K562 (cell line): ENCODE results near the gene PPP1CA. TPM values are rescaled to one million over a fixed set of nuclear protein-coding genes. Genes with fewer than 3 reads are reported as not detected.

ENCODE experiments used
- CREB1 ChIP-seq, 2 experiments: sonication (generic) in 1 of 2; formaldehyde crosslinking in 1 of 2; IDR thresholded peaks; 2 replicates each; pipeline versions ENCODE4 v1.6.1 to v1.8.0; 2012 to 2022; ENCODE audit warnings: inconsistent platforms in 1 of 2, mild to moderate bottlenecking in 1 of 2, missing genetic modification reagents in 1 of 2, moderate library complexity in 1 of 2
- EP300 ChIP-seq: IDR thresholded peaks from 2 replicates; pipeline ENCODE4 v1.6.1; 2012; ENCODE audit warnings: low read length, improper control_type of control experiment
- EWSR1 ChIP-seq: fragments of 450-650 bp; IDR thresholded peaks from 2 replicates; pipeline ENCODE4 v1.6.1; 2018; ENCODE audit warnings: borderline replicate concordance, mild to moderate bottlenecking, low read depth, moderate library complexity; ENCODE audit not compliant: partially characterized antibody
- GABPB1 ChIP-seq: sonication (generic); formaldehyde crosslinking; IDR thresholded peaks from 2 replicates; pipeline ENCODE4 v1.8.0; 2022; ENCODE audit warnings: mild to moderate bottlenecking, missing genetic modification reagents
- HMG20B ChIP-seq: fragments of 250-450 bp; sonication (Bioruptor Pico); IDR thresholded peaks from 2 replicates; pipeline ENCODE4 v1.5.0; 2021; ENCODE audit warnings: mild to moderate bottlenecking
- IRF9 ChIP-seq: fragments of 450-650 bp; IDR thresholded peaks from 2 replicates; pipeline ENCODE4 v1.6.1; 2016; ENCODE audit warnings: missing biosample characterization, missing genetic modification characterization
- KAT2B ChIP-seq: IDR thresholded peaks from one replicate; pipeline ENCODE4 v1.6.1; 2012; ENCODE audit warnings: low read depth, mild to moderate bottlenecking, control low read depth, inconsistent platforms, low read length, moderate library complexity
- MAFG ChIP-seq: fragments of 450-650 bp; conservative IDR thresholded peaks from 2 replicates; pipeline ENCODE4 v1.6.1; 2016; ENCODE audit warnings: missing genetic modification characterization, missing compliant biosample characterization
- MAX ChIP-seq: sonication (generic); formaldehyde crosslinking; IDR thresholded peaks from 2 replicates; pipeline ENCODE4 v1.9.0; 2022; ENCODE audit warnings: mild to moderate bottlenecking, missing genetic modification reagents
- MED1 ChIP-seq: sonication (generic); formaldehyde crosslinking; IDR thresholded peaks from 2 replicates; pipeline ENCODE4 v1.8.1; 2023; ENCODE audit warnings: missing genetic modification reagents, borderline replicate concordance
- MEF2A ChIP-seq: IDR thresholded peaks from 2 replicates; pipeline ENCODE4 v1.6.1; 2011; ENCODE audit warnings: low read depth, mild to moderate bottlenecking, low read length, moderate library complexity; ENCODE audit not compliant: control insufficient read depth
- NCOA1 ChIP-seq: fragments of 450-650 bp; IDR thresholded peaks from 2 replicates; pipeline ENCODE4 v1.6.1; 2016; ENCODE audit warnings: low read depth
- PBX2 ChIP-seq, 2 experiments: IDR thresholded peaks in 1 of 2; conservative IDR thresholded peaks in 1 of 2; 2 replicates each; pipeline ENCODE4 v1.6.1; 2016; ENCODE audit warnings: low read depth in 2 of 2, mild to moderate bottlenecking in 1 of 2, missing compliant biosample characterization in 1 of 2, missing genetic modification characterization in 1 of 2, moderate library complexity in 1 of 2
- RCOR1 ChIP-seq, 2 experiments: IDR thresholded peaks; 2 replicates each; pipeline ENCODE4 v1.6.1; 2012; ENCODE audit warnings: low read depth in 2 of 2, low read length in 2 of 2, borderline replicate concordance in 1 of 2, improper control_type of control experiment in 1 of 2
- SMAD1 ChIP-seq: fragments of 150-350 bp; IDR thresholded peaks from 2 replicates; pipeline ENCODE4 v1.6.1; 2014; ENCODE audit warnings: low read length, low read depth; ENCODE audit not compliant: partially characterized antibody
- SMC3 ChIP-seq: conservative IDR thresholded peaks from 2 replicates; pipeline ENCODE4 v1.6.1; 2011; ENCODE audit warnings: low read depth, low read length, improper control_type of control experiment; ENCODE audit not compliant: insufficient read depth
- ZNF12 ChIP-seq: sonication (generic); formaldehyde crosslinking; IDR thresholded peaks from 2 replicates; pipeline ENCODE4 v1.4.0; 2020; ENCODE audit warnings: mild to moderate bottlenecking, missing genetic modification reagents
- ZNF124 ChIP-seq: sonication (generic); formaldehyde crosslinking; IDR thresholded peaks from 2 replicates; pipeline ENCODE4 v1.8.1; 2022; ENCODE audit warnings: missing genetic modification reagents
- ZNF232 ChIP-seq: sonication (generic); formaldehyde crosslinking; IDR thresholded peaks from 2 replicates; pipeline ENCODE4 v1.8.0; 2022; ENCODE audit warnings: mild to moderate bottlenecking, missing genetic modification reagents
- ZNF277 ChIP-seq: fragments of 250-450 bp; sonication (Bioruptor Pico); IDR thresholded peaks from 2 replicates; pipeline ENCODE4 v1.8.0; 2022; ENCODE audit warnings: inconsistent platforms, mild to moderate bottlenecking, moderate library complexity, borderline replicate concordance
- ZNF431 ChIP-seq: sonication (generic); formaldehyde crosslinking; IDR thresholded peaks from 2 replicates; pipeline ENCODE4 v1.8.0; 2022; ENCODE audit warnings: mild to moderate bottlenecking, missing genetic modification reagents
- polyA plus RNA-seq, 8 experiments: library from polyadenylated mRNA; depleted of rRNA in 4 of 8; stranded (reverse) in 5 of 8; unstranded in 3 of 8; fragments of >200 nt; fragmentation: Nextera tagmentation in 2 of 8; fragmentation: Illumina TruSeq in 1 of 8; extraction: Ambion mirVana in 2 of 8; extraction: Trizol in 1 of 8; gene quantifications; 2 replicates each; pipeline versions ENCODE4 v1.2.1 to v1.2.3, GENCODE V29; 2011 to 2014; ENCODE audit warnings: inconsistent platforms in 1 of 8, missing spikeins in 1 of 8
- total RNA-seq, 7 experiments: library from RNA; depleted of rRNA in 6 of 7; stranded (reverse); fragments of >200 nt in 6 of 7; fragmentation: Illumina TruSeq in 2 of 7; extraction: Trizol in 2 of 7; gene quantifications; 2 replicates each; pipeline versions ENCODE4 v1.2.1 to v1.2.3, GENCODE V29; 2011 to 2021; ENCODE audit warnings: low replicate concordance in 1 of 7

The PPP1CA gene
- total and polyA plus RNA-seq, 9 of the 15 experiments (the other 6 are each of a cell fraction or from before 2014, with no cell fraction given) = 18.2 to 242 (median 188) TPM

- TF ChIP-seq NCOA1 (no peak; the same call in 1 of the 2 replicates), IRF9 (no peak), HMG20B (CRISPR knock-in tag) (no peak), PBX2 (CRISPR knock-in tag; IDR thresholded peaks at IDR 0.05; ENCODE audit: low read depth) (no peak), PBX2 (tag; conservative IDR thresholded peaks at IDR 0.05; ENCODE audit: low read depth) (peak; percentile 51), GABPB1 (CRISPR knock-in tag) (no peak; the same call in 1 of the 2 replicates), SMAD1 (no peak), SMC3 (peak; percentile 24; the same call in 1 of the 2 replicates), EP300 (no peak; the same call in 1 of the 2 replicates), CREB1 (IDR thresholded peaks at IDR 0.05) (no peak), CREB1 (CRISPR knock-in tag; IDR thresholded peaks at IDR 0.05) (0 out of 2 replicates have a peak, but pooled peaks have one; percentile 10), MEF2A (no peak), MAX (CRISPR knock-in tag) (peak; percentile 83), ZNF12 (CRISPR knock-in tag) (no peak), EWSR1 (no peak), MAFG (tag) (peak; percentile 94), KAT2B (no peak), MED1 (CRISPR knock-in tag) (no peak), ZNF277 (CRISPR knock-in tag) (no peak), ZNF232 (CRISPR knock-in tag) (no peak), RCOR1 (IDR thresholded peaks at IDR 0.05; ENCODE audit: borderline replicate concordance in 1 of 2, low read depth in 2 of 2, low read length in 2 of 2) (no peak; a peak in 1 of 4 replicates), ZNF124 (CRISPR knock-in tag) (no peak), ZNF431 (CRISPR knock-in tag) (no peak)
Observed at GRCh38 chr11:67373648-67374570, 27.7 kb downstream of the PPP1CA start (continued).
